HG02973 (cell line): Measurements from ENCODE around the gene RAB4A.
"Not testable (repeated sequence)": the region's sequence is repeated elsewhere in the genome, so short reads cannot be mapped to it uniquely, and the experiment has no call there.

Experiments used
- ATAC-seq: cut with Tn5 transposase; IDR thresholded peaks from one replicate; pipeline ENCODE4 v1.9.1; 2021; ENCODE audit warnings: moderate library complexity; ENCODE audit not compliant: unreplicated experiment

The RAB4A gene

DNA sequence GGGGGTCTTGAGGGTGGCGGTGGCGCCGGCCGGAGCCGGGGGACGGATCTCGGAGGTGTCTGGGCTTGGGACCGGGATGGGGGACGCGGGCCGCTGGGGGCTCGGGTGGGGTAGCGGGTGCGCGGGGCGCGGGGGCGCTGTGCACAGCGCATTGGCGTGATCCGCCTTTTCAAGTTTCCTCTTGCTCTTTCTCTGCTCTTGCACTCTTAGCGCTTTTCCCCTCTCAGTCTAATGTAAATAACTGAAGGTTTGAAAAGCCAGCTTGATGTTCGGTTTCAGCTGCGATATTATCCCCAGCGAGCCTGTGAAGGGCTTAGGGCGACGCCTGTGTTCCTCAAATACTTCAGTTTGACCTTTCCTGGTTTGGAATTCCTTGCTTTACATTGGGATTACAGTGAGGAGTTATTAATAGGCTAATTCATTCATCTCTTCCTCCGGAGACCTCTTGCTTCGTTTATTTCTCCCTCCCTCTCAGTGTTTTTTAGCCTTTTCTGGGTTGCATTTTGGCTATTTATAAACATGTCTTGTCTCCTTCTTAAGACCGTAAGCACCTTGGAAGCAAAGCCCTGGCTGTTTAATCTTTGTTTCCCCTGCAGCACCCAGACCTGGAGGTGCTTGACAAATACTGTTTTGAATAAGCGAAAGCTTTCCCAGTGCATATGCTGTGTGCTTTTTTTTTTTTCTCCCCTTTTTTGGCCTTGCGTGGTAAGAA is 693 bp downstream of the RAB4A start:
- ATAC-seq: peak; percentile 51

DNA sequence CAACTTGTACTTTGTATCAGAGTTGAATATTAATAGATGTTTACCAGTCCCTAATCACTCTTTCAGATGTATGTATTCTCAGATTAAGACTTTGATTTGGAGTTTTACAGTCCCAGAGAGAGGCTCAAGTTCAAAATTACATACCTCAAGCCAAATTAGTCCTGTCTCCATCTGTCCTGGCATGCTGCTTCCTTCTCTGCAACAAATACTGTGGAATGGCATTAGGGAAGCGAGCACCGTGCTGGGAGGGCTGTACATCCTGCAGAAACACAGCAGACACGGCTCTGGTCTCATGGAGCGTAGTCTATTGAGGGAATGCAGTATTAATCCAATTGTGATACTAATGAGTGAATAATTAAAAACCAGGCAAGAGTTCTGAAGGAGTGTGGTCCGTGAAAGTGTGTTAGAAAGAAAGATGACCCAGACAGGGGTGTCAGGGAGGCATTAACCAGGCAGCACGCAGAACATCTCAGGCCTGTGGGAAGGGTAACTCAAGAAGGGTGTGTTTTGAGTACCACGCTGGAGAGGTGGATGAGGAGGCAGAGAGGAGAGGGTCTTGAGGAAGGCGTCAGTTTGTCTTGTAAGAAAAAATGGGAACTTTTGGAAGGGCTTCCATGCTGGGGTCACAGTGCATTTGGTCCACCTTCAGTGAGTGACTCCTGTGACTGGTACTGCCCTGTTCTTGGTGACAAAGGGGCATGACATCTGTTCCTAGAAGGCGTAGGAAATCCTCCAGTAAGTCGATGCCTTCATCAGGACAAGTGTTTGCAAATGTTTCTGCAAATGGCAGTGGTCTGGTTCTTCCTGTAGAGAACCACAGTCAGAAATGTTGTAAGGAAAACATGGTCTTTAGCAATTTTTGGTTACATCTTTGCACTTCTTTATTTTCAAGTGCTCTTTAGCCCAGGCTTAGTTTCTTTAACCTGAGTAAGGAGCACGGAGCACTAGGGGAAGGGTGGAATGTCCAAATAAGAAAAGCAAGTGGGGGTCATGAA is 1.6 kb downstream of the RAB4A start:
- no peak for ATAC-seq

- no peak for ATAC-seq
Measured at GRCh38 chr1:229273507-229274232, 2.8 kb downstream of the RAB4A start.

GRCh38 chr1:229275005-229275404 is 4.1 kb downstream of the RAB4A start:
- no peak for ATAC-seq

- ATAC-seq: no peak
Measured at GRCh38 chr1:229278120-229278741, 7.3 kb downstream of the RAB4A start.

DNA sequence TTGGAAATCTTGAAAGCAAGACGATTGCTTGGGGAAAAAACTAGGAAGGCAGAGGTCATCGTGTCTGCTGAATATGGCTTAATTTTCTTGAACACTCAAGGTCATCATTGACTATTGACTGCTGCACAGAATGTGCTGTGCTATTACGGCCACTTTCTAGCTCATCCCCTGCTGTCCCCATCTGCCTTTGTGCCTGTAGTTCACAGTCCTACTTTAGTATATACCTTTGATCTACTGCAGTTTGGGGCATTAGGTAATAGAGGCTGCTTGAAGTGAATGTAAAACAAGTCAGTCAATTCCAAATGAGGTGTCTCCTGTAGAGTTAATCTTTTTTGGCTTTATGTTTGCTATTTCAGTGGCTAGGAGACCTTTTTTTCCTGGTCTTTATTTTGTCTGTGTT is 8.3 kb downstream of the RAB4A start:
- ATAC-seq: no peak

- no peak for ATAC-seq
Measured at GRCh38 chr1:229280037-229280828, 9.3 kb downstream of the RAB4A start.

GRCh38 chr1:229280921-229281320 is 10.0 kb downstream of the RAB4A start:
- no peak for ATAC-seq

DNA sequence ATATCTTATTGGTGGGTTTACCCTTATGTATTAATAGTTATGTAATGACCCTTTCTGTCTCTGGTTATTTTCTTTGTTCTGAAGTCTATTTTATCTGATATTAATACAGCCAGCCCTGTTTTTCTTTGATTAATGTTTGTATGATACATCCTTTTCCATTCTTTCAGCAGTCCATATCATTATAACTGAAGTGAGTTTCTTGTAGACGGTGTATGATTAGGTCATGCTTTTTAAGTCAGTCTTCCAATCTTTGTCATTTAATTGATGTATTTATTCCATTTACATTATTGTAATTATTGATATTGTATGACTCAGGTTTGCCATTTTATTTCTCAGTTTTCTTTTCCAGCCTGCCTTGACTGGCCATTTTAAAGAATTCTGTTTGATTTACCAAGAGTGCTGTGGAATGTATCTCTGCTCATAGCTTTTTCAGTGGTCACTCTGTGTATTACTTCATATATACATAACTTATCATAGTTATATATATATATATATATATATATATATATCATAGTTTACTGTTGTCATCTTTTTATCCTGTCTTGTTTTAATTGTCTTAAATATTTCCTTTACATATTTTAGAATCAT is 10.5 kb downstream of the RAB4A start:
- no peak for ATAC-seq

- no peak for ATAC-seq
Measured at GRCh38 chr1:229282295-229282823, 11.4 kb downstream of the RAB4A start.

GRCh38 chr1:229283183-229283611 is 12.3 kb downstream of the RAB4A start:
- no peak for ATAC-seq

- no peak for ATAC-seq
Measured at GRCh38 chr1:229284887-229285286, 14.0 kb downstream of the RAB4A start.

GRCh38 chr1:229285440-229285839 is 14.5 kb downstream of the RAB4A start:
- ATAC-seq: no peak

GRCh38 chr1:229286099-229286766 is 15.3 kb downstream of the RAB4A start:
- no peak for ATAC-seq

GRCh38 chr1:229287267-229287666 is 16.4 kb downstream of the RAB4A start:
- ATAC-seq: no peak

- ATAC-seq: no peak
Measured at GRCh38 chr1:229288516-229288915, 17.6 kb downstream of the RAB4A start.

- ATAC-seq: not testable (repeated sequence)
Measured at GRCh38 chr1:229291686-229292085, 20.8 kb downstream of the RAB4A start.

DNA sequence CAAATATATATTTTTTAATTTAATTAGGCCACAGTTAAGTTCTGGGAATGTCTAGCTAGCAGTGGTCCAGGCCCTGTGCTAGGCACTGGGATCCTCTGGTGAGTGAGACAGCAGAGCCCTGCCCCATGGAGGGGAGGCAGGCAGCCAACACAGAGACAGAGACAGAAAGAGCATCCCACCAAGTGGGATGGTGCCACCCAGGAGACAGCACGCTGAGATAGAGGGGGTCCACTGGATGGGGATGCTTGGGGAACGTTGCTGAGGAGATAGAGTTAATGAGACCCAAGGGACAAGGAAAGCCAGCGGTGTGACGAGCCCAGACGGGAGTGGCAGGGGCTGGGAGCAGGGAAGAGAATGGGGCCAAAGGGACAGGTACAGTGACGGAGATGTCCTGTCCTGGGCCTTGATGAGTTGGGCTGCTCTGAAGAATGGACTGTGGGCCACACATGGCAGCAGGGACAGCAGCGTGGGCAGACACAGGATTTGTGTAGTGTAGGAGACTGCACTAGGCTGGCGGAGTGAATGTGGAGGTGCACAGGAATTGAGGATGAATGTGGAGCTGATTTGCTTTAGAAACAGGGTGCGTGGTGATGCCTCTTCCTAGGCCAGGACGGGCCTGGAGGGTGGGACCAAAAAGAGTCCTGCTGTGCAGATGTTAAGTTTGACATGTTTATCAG is 22.8 kb downstream of the RAB4A start:
- no peak for ATAC-seq
